HG03139 (cell line): ENCODE results near the gene VSTM5.
"Not testable (repeated sequence)": the region's sequence is repeated elsewhere in the genome, so short reads cannot be mapped to it uniquely, and the experiment has no call there.

Source experiments
- ATAC-seq: cut with Tn5 transposase; IDR thresholded peaks from one replicate; pipeline ENCODE4 v1.9.1; 2021; ENCODE audit not compliant: unreplicated experiment

The VSTM5 gene, protein sequence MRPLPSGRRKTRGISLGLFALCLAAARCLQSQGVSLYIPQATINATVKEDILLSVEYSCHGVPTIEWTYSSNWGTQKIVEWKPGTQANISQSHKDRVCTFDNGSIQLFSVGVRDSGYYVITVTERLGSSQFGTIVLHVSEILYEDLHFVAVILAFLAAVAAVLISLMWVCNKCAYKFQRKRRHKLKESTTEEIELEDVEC

GRCh38 chr11:93850594-93851018, at the start of gene VSTM5:
Gene VSTM5, minus strand, starts transcription at chr11:93850618. Its CDS starts 116 bp downstream, at chr11:93850502.
- no peak for ATAC-seq

DNA sequence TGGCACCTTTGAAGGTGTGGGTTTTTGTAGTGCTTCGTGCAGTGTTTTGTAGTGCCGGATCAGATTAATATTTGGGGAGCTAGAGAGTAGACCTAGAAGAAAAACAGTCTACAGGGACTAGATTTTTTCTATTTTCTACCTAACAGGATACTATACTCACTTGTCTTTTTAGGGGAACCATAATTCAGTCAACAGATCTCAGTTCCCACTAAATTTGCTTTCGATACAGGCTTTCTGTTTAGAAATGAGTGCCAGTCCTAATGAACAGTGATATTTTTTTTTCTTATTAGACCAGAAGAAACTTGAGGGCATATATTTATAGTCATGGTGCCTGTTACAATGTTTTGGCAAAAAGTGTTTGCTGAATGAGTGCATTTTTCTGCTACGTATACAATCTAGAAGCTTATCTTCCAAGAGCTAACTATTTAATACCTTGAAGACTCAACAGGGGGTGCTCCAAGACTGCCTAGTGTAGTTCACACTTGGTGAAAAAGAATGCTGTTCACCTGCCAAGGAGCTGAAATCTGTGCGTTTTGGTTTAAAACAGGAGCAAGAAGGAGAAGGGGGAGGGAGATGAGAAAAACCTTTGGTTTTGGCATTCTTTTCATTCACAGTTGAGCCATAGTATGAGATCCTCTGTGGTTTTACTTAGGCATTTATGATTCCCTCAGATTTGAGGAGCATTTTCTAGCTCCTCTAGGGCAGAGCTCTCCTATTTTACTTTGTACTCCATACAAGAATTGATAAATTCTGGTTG, 44.9 kb upstream of the VSTM5 start:
- ATAC-seq = no peak

- no peak for ATAC-seq
Observed at GRCh38 chr11:93890391-93891051, 40.1 kb upstream of the VSTM5 start.

- no peak for ATAC-seq
Observed at GRCh38 chr11:93887111-93887510, 36.7 kb upstream of the VSTM5 start.

DNA sequence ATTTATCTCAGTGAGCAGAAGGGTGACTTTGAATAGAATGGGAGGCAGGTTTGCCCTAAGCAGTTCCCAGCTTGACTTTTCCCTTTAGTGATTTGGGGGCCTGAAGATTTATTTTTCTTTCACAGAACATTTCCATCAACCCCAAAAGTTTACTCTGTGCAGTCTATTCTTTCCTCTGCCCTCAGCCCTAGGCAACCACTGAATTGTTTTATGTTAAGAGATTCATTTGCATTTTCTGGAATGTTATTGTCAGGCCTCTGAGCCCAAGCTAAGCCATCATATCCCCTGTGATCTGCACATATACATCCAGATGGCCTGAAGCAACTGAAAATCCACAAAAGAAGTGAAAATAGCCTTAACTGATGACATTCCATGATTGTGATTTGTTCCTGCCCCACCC, 28.7 kb upstream of the VSTM5 start:
- not testable (repeated sequence) for ATAC-seq

GRCh38 chr11:93875637-93876036, 25.2 kb upstream of the VSTM5 start:
- no peak for ATAC-seq

DNA sequence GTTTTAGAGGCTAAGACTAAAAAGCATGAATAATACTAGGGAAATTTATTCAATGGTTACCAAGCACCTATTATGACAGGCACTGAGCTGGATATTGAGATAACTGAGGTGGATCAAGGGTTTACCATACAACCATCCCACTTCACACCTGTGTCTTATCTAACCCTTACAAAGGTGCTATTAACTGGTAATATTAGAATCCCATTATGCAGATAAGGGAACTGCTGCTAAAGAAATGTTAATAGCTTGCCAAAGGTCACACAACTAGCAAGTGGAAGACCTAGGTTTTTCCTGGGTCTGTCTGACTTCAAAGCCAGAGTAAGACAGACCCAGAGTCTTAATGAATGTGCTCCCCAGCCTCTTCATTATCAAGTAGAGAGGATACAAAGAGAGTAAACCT, 21.1 kb upstream of the VSTM5 start:
- no peak for ATAC-seq

DNA sequence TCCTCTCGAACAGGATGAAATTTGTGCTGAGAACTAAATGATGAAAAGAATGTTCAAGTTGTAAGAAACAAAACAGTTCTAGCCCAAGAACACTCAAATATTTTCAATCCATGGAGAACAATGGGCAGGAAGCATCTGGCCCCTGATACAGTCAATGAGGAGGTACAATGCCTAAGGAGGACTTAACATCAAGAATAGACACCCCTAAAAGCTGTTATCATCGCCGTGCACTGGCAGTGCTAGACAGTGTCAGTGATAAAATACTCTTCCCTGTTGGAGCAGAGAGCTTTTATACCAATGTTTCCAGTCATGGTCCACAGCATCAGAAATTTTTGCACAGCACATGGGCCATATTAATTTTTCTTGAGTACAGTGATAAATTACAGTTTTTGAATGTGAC, 20.2 kb upstream of the VSTM5 start:
- no peak for ATAC-seq

DNA sequence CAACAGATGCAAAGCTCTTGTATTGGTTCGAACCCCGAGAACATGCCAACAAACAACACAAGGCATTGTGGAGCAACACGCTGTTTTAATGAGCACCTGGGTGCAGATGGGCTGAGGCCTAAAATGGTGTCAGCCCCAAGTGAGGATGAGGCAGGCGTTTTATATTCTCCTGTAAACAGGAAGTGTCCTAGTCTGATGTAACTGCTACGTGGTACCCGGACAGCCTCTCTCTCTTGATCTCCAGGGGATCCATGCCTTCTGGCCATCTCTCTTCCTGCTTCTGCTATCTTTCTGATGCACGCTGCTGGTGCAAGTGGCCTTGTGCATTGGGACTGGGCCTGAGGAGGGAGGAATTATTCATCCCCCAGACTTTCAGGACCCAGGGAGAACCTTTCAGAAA, 19.4 kb upstream of the VSTM5 start:
- ATAC-seq = no peak

DNA sequence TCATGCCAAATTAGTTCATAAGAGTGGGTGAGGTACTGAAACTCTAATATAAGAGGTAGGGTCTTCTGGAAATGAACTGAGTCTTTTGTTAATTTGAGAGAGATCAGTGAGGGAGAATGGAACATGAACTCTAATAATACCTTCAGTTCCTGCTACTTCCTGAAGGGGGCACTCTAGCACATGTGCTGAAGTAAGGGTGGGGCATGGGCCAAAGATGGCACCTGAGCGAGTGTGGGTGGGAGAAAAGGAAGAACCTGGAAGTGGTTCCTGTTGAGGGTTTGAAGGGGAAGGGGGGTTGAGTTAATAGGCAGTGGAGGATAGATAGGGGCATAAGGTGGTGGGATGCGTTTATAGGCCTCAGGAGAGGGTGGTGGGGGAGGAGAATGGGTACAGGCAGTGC, 18.0 kb upstream of the VSTM5 start:
- ATAC-seq = not testable (repeated sequence)

DNA sequence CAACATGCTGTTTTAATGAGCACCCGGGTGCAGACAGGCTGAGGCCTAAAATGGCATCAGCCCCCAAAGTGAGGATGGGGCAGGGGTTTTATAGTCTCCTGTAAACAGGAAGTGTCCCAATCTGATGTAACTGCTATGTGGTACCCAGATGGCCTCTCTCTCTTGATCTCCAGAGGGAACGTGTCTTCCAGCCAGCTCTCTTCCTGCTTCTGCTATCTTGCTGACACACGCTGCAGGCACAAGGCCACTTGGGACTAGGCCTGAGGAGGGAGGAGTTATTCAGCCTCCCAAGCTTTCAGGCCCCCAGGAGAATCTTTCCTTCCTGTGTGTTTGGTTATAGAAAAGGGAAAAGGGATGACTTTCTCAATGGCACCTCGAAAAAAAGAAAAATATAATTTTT, 11.4 kb upstream of the VSTM5 start:
- no peak for ATAC-seq

GRCh38 chr11:93858121-93858775, 7.8 kb upstream of the VSTM5 start:
- no peak for ATAC-seq

GRCh38 chr11:93857413-93858120, 7.1 kb upstream of the VSTM5 start:
- no peak for ATAC-seq

DNA sequence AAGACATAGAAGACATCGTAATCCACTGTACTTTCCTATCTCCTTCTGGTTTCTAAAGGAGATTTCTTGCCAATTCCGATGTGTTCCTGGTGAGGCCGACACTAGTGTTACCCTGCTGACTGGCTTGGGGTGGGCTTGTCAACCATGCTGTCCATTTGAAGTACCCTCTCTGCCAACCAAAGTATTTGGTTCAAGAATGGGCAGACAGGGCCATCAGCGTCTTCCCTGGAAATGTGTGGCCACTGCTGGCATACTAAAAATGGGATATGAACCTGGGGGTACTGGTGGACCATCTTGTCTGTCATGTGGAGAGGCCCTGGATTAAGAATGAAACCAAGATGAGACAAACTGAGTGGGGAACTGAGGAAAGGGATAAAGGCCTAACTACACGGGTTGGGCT, 1.8 kb upstream of the VSTM5 start:
- no peak for ATAC-seq

- ATAC-seq = no peak
Observed at GRCh38 chr11:93849751-93850593, 446 bp downstream of the VSTM5 start.

- ATAC-seq = no peak
Observed at GRCh38 chr11:93849201-93849600, 1.2 kb downstream of the VSTM5 start.

- ATAC-seq = no peak
Observed at GRCh38 chr11:93846411-93846810, 4.0 kb downstream of the VSTM5 start.

DNA sequence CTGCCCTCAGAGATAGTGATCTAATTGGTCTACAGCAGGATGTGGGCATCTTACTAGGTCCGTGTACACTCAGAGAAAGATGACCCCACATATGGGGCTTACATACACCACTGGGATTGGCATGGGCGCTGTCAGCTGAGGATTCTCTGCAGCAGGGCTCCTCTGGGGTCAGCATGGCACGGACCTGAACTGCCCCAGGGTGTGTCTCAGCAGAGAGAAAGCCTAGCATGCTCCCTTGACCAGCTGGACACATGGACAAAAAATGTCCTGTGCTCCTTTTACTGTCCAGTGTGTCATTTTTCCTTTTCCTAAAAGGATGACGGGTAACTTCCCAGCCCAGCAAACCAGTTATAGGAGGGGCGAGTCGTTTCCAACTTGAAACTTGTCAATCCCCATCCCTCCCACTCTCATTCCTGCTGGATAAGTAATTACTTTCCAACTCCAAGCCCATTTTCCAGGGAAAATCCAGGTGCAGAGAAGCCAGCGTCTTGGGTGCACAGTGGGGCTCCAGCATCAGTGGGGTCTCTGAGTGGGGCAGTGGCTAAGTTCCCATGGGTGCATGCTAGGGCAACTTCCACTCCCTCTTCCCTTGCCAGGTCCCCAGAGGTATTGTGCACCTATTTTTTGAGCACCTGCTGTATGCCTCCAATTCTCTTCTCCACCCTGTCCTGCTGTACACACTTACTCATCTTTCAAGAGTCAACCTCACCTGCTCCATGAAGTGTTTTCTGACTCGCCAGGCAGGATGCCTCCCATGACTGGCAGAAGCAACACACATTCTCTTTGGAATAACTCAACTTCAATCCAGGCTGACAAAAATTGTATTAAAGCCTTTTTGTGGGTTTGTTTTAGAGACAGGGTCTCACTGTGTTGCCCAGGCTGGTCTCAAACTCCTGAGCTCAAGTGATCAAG, 5.0 kb downstream of the VSTM5 start:
- ATAC-seq = no peak

DNA sequence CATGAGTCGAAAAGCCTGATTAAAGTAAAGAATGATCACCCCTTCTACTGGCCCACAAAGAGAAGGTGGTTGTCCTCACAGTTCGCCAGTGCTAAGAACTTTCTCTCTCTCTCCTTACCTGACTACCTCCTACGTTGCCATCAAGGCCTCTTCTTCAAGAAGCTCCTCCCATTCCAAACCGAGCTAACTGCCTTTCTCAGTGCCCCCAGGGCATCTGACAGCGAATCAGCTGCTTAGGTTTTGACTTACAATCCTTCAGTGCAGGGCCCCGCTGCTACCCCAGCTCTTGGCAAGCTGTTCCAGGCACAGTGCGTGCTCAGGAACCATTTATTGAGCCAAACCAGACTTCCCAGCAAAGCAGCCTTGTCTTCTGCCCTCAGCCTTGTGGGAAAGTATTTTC, 5.8 kb downstream of the VSTM5 start:
- ATAC-seq = no peak
